Measurements from ENCODE around the gene JAKMIP2.
"Not testable (repeated sequence)": the region's sequence is repeated elsewhere in the genome, so short reads cannot be mapped to it uniquely, and the experiment has no call there.

DNA sequence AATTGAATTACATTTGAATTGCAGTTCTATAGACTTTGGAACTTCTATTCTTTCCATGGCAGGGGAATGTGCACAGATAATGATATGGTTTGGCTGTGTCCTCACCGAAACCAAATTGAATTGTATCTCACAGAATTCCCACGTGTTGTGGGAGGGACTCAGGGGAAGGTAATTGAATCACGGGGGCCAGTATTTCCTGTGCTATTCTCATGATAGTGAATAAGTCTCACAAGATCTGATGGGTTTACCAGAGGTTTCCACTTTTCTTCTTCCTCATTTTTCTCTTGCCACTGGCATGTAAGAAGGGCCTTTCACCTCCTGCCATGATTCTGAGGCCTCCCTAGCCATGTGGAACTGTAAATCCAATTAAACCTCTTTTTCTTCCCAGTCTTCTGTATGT is 20.6 kb upstream of the JAKMIP2 start:
- not testable (repeated sequence) for TF ChIP-seq POLR2AphosphoS5, GABPA (IDR thresholded peaks at IDR 0.05; ENCODE audit: low read depth)
- TF ChIP-seq, protein P1, sequence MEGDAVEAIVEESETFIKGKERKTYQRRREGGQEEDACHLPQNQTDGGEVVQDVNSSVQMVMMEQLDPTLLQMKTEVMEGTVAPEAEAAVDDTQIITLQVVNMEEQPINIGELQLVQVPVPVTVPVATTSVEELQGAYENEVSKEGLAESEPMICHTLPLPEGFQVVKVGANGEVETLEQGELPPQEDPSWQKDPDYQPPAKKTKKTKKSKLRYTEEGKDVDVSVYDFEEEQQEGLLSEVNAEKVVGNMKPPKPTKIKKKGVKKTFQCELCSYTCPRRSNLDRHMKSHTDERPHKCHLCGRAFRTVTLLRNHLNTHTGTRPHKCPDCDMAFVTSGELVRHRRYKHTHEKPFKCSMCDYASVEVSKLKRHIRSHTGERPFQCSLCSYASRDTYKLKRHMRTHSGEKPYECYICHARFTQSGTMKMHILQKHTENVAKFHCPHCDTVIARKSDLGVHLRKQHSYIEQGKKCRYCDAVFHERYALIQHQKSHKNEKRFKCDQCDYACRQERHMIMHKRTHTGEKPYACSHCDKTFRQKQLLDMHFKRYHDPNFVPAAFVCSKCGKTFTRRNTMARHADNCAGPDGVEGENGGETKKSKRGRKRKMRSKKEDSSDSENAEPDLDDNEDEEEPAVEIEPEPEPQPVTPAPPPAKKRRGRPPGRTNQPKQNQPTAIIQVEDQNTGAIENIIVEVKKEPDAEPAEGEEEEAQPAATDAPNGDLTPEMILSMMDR (IDR thresholded peaks at IDR 0.05; ENCODE audit: insufficient read depth, low read length), result not testable (repeated sequence)
- TF ChIP-seq, protein P2, sequence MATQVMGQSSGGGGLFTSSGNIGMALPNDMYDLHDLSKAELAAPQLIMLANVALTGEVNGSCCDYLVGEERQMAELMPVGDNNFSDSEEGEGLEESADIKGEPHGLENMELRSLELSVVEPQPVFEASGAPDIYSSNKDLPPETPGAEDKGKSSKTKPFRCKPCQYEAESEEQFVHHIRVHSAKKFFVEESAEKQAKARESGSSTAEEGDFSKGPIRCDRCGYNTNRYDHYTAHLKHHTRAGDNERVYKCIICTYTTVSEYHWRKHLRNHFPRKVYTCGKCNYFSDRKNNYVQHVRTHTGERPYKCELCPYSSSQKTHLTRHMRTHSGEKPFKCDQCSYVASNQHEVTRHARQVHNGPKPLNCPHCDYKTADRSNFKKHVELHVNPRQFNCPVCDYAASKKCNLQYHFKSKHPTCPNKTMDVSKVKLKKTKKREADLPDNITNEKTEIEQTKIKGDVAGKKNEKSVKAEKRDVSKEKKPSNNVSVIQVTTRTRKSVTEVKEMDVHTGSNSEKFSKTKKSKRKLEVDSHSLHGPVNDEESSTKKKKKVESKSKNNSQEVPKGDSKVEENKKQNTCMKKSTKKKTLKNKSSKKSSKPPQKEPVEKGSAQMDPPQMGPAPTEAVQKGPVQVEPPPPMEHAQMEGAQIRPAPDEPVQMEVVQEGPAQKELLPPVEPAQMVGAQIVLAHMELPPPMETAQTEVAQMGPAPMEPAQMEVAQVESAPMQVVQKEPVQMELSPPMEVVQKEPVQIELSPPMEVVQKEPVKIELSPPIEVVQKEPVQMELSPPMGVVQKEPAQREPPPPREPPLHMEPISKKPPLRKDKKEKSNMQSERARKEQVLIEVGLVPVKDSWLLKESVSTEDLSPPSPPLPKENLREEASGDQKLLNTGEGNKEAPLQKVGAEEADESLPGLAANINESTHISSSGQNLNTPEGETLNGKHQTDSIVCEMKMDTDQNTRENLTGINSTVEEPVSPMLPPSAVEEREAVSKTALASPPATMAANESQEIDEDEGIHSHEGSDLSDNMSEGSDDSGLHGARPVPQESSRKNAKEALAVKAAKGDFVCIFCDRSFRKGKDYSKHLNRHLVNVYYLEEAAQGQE (IDR thresholded peaks at IDR 0.05; ENCODE audit: insufficient replicate concordance, low read depth), result not testable (repeated sequence)

Data from HL-60 (cell line).